Spleen (tissue), 7 donors: ENCODE measurements around the gene DLX5.

Source experiments
- POLR2A ChIP-seq, 3 donors: fragments of 450-650 bp; IDR thresholded peaks; one replicate each; pipeline ENCODE4 v1.5.1; 2017; ENCODE audit warnings: antibody characterized with exemption in 3 of 3, mild to moderate bottlenecking in 1 of 3
- POLR2AphosphoS5 ChIP-seq, 3 donors: sonication (generic); formaldehyde crosslinking; IDR thresholded peaks; one replicate each; pipeline ENCODE4 v1.5.1; 2017; ENCODE audit warnings: antibody characterized with exemption in 3 of 3
- TF ChIP-seq, protein P1 (sequence below), 11 experiments: fragments of 200-600 bp in 7 of 11; fragments of 450-650 bp in 4 of 11; sonication (generic) in 4 of 11; IDR thresholded peaks in 8 of 11; conservative IDR thresholded peaks in 3 of 11; 1 replicate in 7 of 11; 2 replicates in 4 of 11; pipeline versions ENCODE4 v1.4.0 to v1.8.0; 2016 to 2021; ENCODE audit warnings: antibody characterized with exemption in 11 of 11, inconsistent platforms in 4 of 11, mild to moderate bottlenecking in 1 of 11
- donor health status: DM: no; HTN: no; CAD: no; lungs with moderate emphysema.
- donor health status: DM: no; HTN: no; CAD: no.
- donor health status: DM: no; HTN: no; CAD: no.

DNA sequence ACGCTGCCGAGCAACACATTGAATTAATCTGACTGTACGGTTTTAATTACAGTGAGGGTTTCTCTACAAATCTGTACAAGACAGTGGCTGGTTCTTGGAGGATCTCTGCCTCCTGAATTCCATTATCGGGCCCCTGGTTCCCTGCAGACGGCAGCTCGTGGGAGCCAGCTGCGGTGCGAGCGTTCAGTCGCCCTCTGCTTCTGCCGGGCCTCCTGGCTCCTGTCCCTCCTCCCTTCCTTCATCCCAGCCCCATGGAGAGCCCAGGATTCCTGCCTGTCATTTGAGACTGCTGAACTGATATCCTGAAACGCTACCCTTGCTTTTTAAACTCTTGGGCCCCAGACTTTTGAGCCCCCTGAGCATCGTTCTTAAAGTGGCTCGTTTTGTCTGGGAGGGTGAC lies 25.9 kb downstream of the DLX5 start:
- TF ChIP-seq POLR2A (IDR thresholded peaks at IDR 0.05) (no peak), POLR2AphosphoS5 (IDR thresholded peaks at IDR 0.05) (no peak)
- TF ChIP-seq, protein P1, sequence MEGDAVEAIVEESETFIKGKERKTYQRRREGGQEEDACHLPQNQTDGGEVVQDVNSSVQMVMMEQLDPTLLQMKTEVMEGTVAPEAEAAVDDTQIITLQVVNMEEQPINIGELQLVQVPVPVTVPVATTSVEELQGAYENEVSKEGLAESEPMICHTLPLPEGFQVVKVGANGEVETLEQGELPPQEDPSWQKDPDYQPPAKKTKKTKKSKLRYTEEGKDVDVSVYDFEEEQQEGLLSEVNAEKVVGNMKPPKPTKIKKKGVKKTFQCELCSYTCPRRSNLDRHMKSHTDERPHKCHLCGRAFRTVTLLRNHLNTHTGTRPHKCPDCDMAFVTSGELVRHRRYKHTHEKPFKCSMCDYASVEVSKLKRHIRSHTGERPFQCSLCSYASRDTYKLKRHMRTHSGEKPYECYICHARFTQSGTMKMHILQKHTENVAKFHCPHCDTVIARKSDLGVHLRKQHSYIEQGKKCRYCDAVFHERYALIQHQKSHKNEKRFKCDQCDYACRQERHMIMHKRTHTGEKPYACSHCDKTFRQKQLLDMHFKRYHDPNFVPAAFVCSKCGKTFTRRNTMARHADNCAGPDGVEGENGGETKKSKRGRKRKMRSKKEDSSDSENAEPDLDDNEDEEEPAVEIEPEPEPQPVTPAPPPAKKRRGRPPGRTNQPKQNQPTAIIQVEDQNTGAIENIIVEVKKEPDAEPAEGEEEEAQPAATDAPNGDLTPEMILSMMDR (IDR thresholded peaks at IDR 0.05 in 8 of 11, conservative IDR thresholded peaks at IDR 0.05 in 3 of 11), result no peak
